Measurements from ENCODE around the gene LEFTY1. TPM values are rescaled to one million over a fixed set of nuclear protein-coding genes. Genes with fewer than 3 reads are reported as not detected.
"Not testable (repeated sequence)": the region's sequence is repeated elsewhere in the genome, so short reads cannot be mapped to it uniquely, and the experiment has no call there.

LEFTY1 gene
- total RNA-seq, 1 donor from 2014 or later, result 0.41 TPM

DNA sequence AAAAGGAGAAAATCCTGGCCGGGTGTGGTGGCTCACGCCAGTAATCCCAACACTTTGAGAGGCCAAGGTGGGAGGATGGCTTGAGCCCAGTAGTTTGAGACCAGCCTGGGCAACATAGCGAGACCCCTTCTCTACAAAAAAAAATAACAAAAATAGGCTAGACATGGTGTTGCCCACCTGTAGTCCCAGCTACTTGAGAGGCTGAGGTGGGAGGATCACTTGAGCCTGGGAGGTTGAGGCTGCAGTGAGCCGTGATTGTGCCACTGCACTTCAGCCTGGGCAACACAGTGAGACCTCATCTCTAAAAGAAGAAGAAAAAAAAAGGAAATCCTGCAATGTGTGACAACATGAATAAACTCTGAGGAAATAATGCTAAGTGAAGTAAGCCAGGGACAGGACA is 52.6 kb downstream of the LEFTY1 start:
- FAIRE-seq; DNase-seq (ENCODE audit: low spot score in 2 of 2): not testable (repeated sequence)

Small RNAs within 50 kb of the gene (small RNA-seq; reads per million reads assigned to genes)
- gene AL117348.1, result not detected

Other genes with a start within 250 kb of the LEFTY1 start
- 48.5 TPM for gene ENAH, start 236.0 kb downstream of the LEFTY1 start, total RNA-seq
- gene SRP9, start 111.3 kb downstream of the LEFTY1 start, total RNA-seq, result 368 TPM
- gene EPHX1, start 79.0 kb downstream of the LEFTY1 start, total RNA-seq, result 4.5 TPM
- gene TMEM63A, start 6.8 kb downstream of the LEFTY1 start, total RNA-seq, result 0.82 TPM
- gene PYCR2, start 35.1 kb upstream of the LEFTY1 start, total RNA-seq, result 14.3 TPM
- gene LEFTY2, start 52.1 kb upstream of the LEFTY1 start, total RNA-seq, result under 0.01 TPM
- 40.4 TPM for gene SDE2, start 110.2 kb upstream of the LEFTY1 start, total RNA-seq
- gene H3-3A, start 173.6 kb upstream of the LEFTY1 start, total RNA-seq, result 377 TPM

Data from frontal cortex (tissue), 4 donors.